CD4-positive, alpha-beta T cell treated with Interleukin-10 for 1 hour (primary cell): ENCODE measurements around the gene TAL1.

Source experiments
- DNase-seq: peaks from one replicate; pipeline ENCODE4 v3.0.0-alpha.2; 2020

TAL1 gene

GRCh38 chr1:47229031-47229885, 2.8 kb downstream of the TAL1 start:
- DNase-seq, result no peak

- DNase-seq, result no peak
Observed at GRCh38 chr1:47228644-47229030, 3.4 kb downstream of the TAL1 start.

GRCh38 chr1:47227341-47228232, 4.4 kb downstream of the TAL1 start:
- DNase-seq, result no peak

- DNase-seq, result no peak
Observed at GRCh38 chr1:47226839-47227215, 5.2 kb downstream of the TAL1 start.

GRCh38 chr1:47226121-47226838, 5.7 kb downstream of the TAL1 start:
- DNase-seq, result no peak

- no peak for DNase-seq
Observed at GRCh38 chr1:47225430-47226100, 6.5 kb downstream of the TAL1 start.

- no peak for DNase-seq
Observed at GRCh38 chr1:47224676-47225399, 7.2 kb downstream of the TAL1 start.

- no peak for DNase-seq
Observed at GRCh38 chr1:47223921-47224675, 7.9 kb downstream of the TAL1 start.

- DNase-seq, result no peak
Observed at GRCh38 chr1:47223174-47223920, 8.7 kb downstream of the TAL1 start.

GRCh38 chr1:47222476-47222875, 9.5 kb downstream of the TAL1 start:
- no peak for DNase-seq

GRCh38 chr1:47219590-47220220, 12.3 kb downstream of the TAL1 start:
- DNase-seq, result no peak

- no peak for DNase-seq
Observed at GRCh38 chr1:47219001-47219400, 13.0 kb downstream of the TAL1 start.

GRCh38 chr1:47216278-47217059, 15.6 kb downstream of the TAL1 start:
- no peak for DNase-seq

GRCh38 chr1:47215713-47216112, 16.3 kb downstream of the TAL1 start:
- no peak for DNase-seq

GRCh38 chr1:47214549-47214948, 17.5 kb downstream of the TAL1 start:
- DNase-seq, result no peak

- DNase-seq, result no peak
Observed at GRCh38 chr1:47213230-47213963, 18.6 kb downstream of the TAL1 start.

GRCh38 chr1:47212636-47213229, 19.3 kb downstream of the TAL1 start:
- DNase-seq, result no peak

GRCh38 chr1:47211796-47212269, 20.2 kb downstream of the TAL1 start:
- DNase-seq, result no peak
